ENCODE measurements around the gene SPIC. TPM values are rescaled to one million over a fixed set of nuclear protein-coding genes. Genes with fewer than 3 reads are reported as not detected.

Gene SPIC
- total and polyA plus RNA-seq, 2 of the 8 experiments (the other 6 are each of a cell fraction or from before 2014, with no cell fraction given), result not detected

DNA sequence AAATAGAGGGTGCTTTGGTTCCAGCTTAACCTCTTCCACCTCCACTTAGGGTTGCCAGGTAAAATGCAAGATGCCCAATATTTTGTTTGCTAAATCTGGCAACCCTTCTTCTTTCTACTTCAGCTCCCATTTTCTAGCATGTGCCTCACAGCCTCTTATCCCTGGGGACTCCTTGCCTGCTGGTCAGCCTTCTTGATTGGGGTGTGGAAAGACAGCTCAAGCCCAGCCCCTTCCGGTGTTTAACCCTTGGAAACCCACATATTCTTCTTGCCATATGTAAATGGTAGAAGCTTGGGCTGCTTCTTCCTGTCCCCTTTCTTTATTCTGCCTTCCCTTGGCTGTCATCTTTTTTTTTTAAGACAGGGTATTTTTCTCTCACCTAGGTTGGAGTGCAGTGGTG, 5.7 kb downstream of the SPIC start:
- Histone ChIP-seq H3K79me1 (ENCODE audit: low read depth, low read length) (no peaks in the 10 kb centered on the region), H3K4me1 (replicated peaks in 1 of 4; ENCODE audit: control insufficient read depth in 3 of 4, insufficient read depth in 4 of 4, low read length in 3 of 4) (no peaks in the 10 kb centered on the region), H3K79me2 (ENCODE audit: control insufficient read depth in 1 of 2, insufficient read depth in 2 of 2, low read length in 2 of 2) (no peaks in the 10 kb centered on the region), H4K8ac (ENCODE audit: extremely low read depth, insufficient read depth, low read length) (no peak overlapping the region), H3K14ac (ENCODE audit: insufficient read length) (no peak overlapping the region), H3K4ac (replicated peaks; ENCODE audit: insufficient read length, low read depth, low read length) (no peak overlapping the region), H3K9ac (replicated peaks in 1 of 4; ENCODE audit: extremely low read depth in 1 of 4, low read depth in 3 of 4, low read length in 3 of 4) (no peak overlapping the region), H2AK5ac (ENCODE audit: low read depth, low read length) (no peak overlapping the region), H4K20me1 (replicated peaks in 1 of 2; ENCODE audit: control insufficient read depth in 1 of 2, insufficient read depth in 2 of 2, low read length in 2 of 2) (no peaks in the 10 kb centered on the region), H3K56ac (replicated peaks; ENCODE audit: insufficient read length, low read depth, low read length) (no peak overlapping the region), H2AFZ (ENCODE audit: low read length) (no peak overlapping the region), H3K4me2 (ENCODE audit: insufficient read depth in 1 of 2, low read depth in 2 of 2, low read length in 2 of 2) (no peak overlapping the region), H4K91ac (replicated peaks; ENCODE audit: insufficient read length, low read length) (no peak overlapping the region), H2BK15ac (ENCODE audit: low read length) (no peak overlapping the region), H2BK20ac (ENCODE audit: low read length) (no peak overlapping the region), H3K23ac (ENCODE audit: insufficient read length) (no peak overlapping the region), H3K18ac (ENCODE audit: extremely low read depth, low read length) (no peak overlapping the region), H3K9me3 (ENCODE audit: insufficient read depth in 2 of 2, low read depth in 1 of 2, low read length in 1 of 2) (no peaks in the 10 kb centered on the region), H2BK12ac (ENCODE audit: low read depth, low read length) (no peak overlapping the region), H3K27ac (ENCODE audit: low read depth, low read length) (no peak overlapping the region), H4K5ac (ENCODE audit: insufficient read length, low read depth, low read length) (no peak overlapping the region), H2BK120ac (replicated peaks; ENCODE audit: low read depth, low read length) (no peak overlapping the region), H3K23me2 (ENCODE audit: low read depth, low read length) (no peaks in the 10 kb centered on the region), H3K27me3 (replicated peaks in 1 of 4; ENCODE audit: control insufficient read depth in 3 of 4, extremely low read depth in 1 of 4, insufficient read depth in 3 of 4, low read length in 3 of 4) (no peaks in the 10 kb centered on the region), H3K4me3 (ENCODE audit: extremely low read depth in 1 of 4, insufficient read depth in 2 of 4, low read depth in 3 of 4, low read length in 4 of 4) (no peak overlapping the region), H2BK5ac (ENCODE audit: low read depth, low read length) (no peak overlapping the region), H3K36me3 (ENCODE audit: control insufficient read depth in 2 of 4, insufficient read depth in 4 of 4, low read length in 3 of 4) (no peaks in the 10 kb centered on the region)
- 86% methylated on average over 1 of the region's 1 CpG; no CpG with 5 or more reads in 1 of the 2 experiments for WGBS, 2 experiments (ENCODE audit: extremely low coverage in 1 of 2, insufficient coverage in 1 of 2, insufficient read length in 1 of 2, insufficient replicate concordance in 2 of 2, low coverage in 1 of 2, low lambda C conversion rate in 2 of 2, missing lambda C conversion rate in 1 of 2)
- no peak for FAIRE-seq
- CTCF ChIA-PET (ENCODE audit: partially characterized antibody), result interaction anchor here (0.9 to 2.0 kb wide), 3 partner anchors 9 to 279 kb away, joined by 3 to 5 read pairs (median 3); no protein-coding TSS in a partner anchor
- DNase-seq (ENCODE audit: low read depth in 1 of 2, low spot score in 2 of 2), result no peak
- POLR2A ChIA-PET (ENCODE audit: partially characterized antibody), result no interaction called here
- TF ChIP-seq CHD1 (IDR thresholded peaks at IDR 0.05; ENCODE audit: low read depth, low read length), result no peak
- no peak for TF ChIP-seq CEBPB (IDR thresholded peaks at IDR 0.05; ENCODE audit: low read depth, low read length)
- no peak for TF ChIP-seq KDM5A (IDR thresholded peaks at IDR 0.05; ENCODE audit: low read length)
- TF ChIP-seq EP300 (IDR thresholded peaks at IDR 0.05; ENCODE audit: borderline replicate concordance in 1 of 2, low read depth in 2 of 2, low read length in 2 of 2), result no peak
- no peak for TF ChIP-seq MAFK (IDR thresholded peaks at IDR 0.05; ENCODE audit: low read depth, low read length)
- no peak for TF ChIP-seq BCL11A (IDR thresholded peaks at IDR 0.05; ENCODE audit: low read depth in 2 of 2, low read length in 2 of 2)
- TF ChIP-seq HDAC6 (IDR thresholded peaks at IDR 0.05; ENCODE audit: low read depth, low read length), result no peak
- TF ChIP-seq SIN3A (conservative IDR thresholded peaks at IDR 0.05 in 1 of 2, IDR thresholded peaks at IDR 0.05 in 1 of 2; ENCODE audit: low read depth in 1 of 2, low read length in 2 of 2), result no peak
- no peak for TF ChIP-seq SAP30 (IDR thresholded peaks at IDR 0.05; ENCODE audit: insufficient read depth, insufficient replicate concordance, low read length)
- no peak for TF ChIP-seq FOSL1 (IDR thresholded peaks at IDR 0.05; ENCODE audit: insufficient read depth, low read depth, low read length)
- TF ChIP-seq JUN (IDR thresholded peaks at IDR 0.05; ENCODE audit: low read depth, low read length), result no peak
- TF ChIP-seq BACH1 (IDR thresholded peaks at IDR 0.05; ENCODE audit: low read length), result no peak
